Kidney capillary endothelial cell (primary cell): Measurements from ENCODE around the gene NECTIN3.

Experiments
- DNase-seq: peaks from one replicate; pipeline ENCODE4 v3.0.0-alpha.2; 2018; ENCODE audit warnings: low spot score

The NECTIN3 gene

GRCh38 chr3:111071257-111072030, at the start of gene NECTIN3:
NECTIN3 (plus strand) TSS chr3:111071816; CDS start chr3:111072018, 202 bp downstream.
- DNase-seq: peak; percentile 82

GRCh38 chr3:111027868-111028267, 43.7 kb upstream of the NECTIN3 start:
- DNase-seq: no peak

- no peak for DNase-seq
These were observed 40.1 kb upstream of the NECTIN3 start for GRCh38 chr3:111031538-111031937.

GRCh38 chr3:111032677-111033076, 38.9 kb upstream of the NECTIN3 start:
- DNase-seq: no peak

GRCh38 chr3:111033470-111034050, 38.1 kb upstream of the NECTIN3 start:
- no peak for DNase-seq

GRCh38 chr3:111035316-111035715, 36.3 kb upstream of the NECTIN3 start:
- DNase-seq: no peak

GRCh38 chr3:111035902-111036301, 35.7 kb upstream of the NECTIN3 start:
- no peak for DNase-seq

- DNase-seq: no peak
These were observed 30.7 kb upstream of the NECTIN3 start for GRCh38 chr3:111040959-111041358.

GRCh38 chr3:111045564-111045963, 26.1 kb upstream of the NECTIN3 start:
- no peak for DNase-seq

- DNase-seq: no peak
These were observed 24.6 kb upstream of the NECTIN3 start for GRCh38 chr3:111047042-111047441.

GRCh38 chr3:111047812-111048435, 23.7 kb upstream of the NECTIN3 start:
- no peak for DNase-seq

GRCh38 chr3:111051354-111051753, 20.3 kb upstream of the NECTIN3 start:
- DNase-seq: no peak

GRCh38 chr3:111068574-111068973, 3.0 kb upstream of the NECTIN3 start:
- DNase-seq: no peak

- peak; percentile 8 for DNase-seq
These were observed 1.4 kb upstream of the NECTIN3 start for GRCh38 chr3:111069974-111070771.

- no peak for DNase-seq
These were observed 802 bp upstream of the NECTIN3 start for GRCh38 chr3:111070772-111071256.

- DNase-seq: peak; percentile 21
These were observed 660 bp downstream of the NECTIN3 start for GRCh38 chr3:111072031-111072921.

- DNase-seq: no peak
These were observed 1.6 kb downstream of the NECTIN3 start for GRCh38 chr3:111073218-111073617.

GRCh38 chr3:111076732-111077131, 5.1 kb downstream of the NECTIN3 start:
- no peak for DNase-seq

- DNase-seq: no peak
These were observed 5.8 kb downstream of the NECTIN3 start for GRCh38 chr3:111077369-111077768.

- peak; percentile 44 for DNase-seq
These were observed 8.8 kb downstream of the NECTIN3 start for GRCh38 chr3:111080413-111080812.

GRCh38 chr3:111081008-111081545, 9.5 kb downstream of the NECTIN3 start:
- DNase-seq: no peak
